Astrocyte (in vitro differentiated cells and primary cell): ENCODE measurements around the gene CAMKMT. TPM values are rescaled to one million over a fixed set of nuclear protein-coding genes. Genes with fewer than 3 reads are reported as not detected.

ENCODE experiments used
- DNase-seq: peaks from one replicate; pipeline ENCODE4 v3.0.0-alpha.2; 2010; ENCODE audit warnings: low read depth
- FAIRE-seq: peaks from 2 replicates; lab custom pipeline; 2011; peaks lifted over from hg19 to GRCh38; lab: Jason Lieb, UNC
- H2AFZ ChIP-seq: 2 replicates; pipeline ENCODE4 v1.6.0; 2012; ENCODE audit warnings: low read depth, low read length, inconsistent platforms
- H3K27ac ChIP-seq: 2 replicates; pipeline ENCODE4 v1.5.1; 2011; ENCODE audit warnings: low read depth, low read length, inconsistent platforms
- H3K27me3 ChIP-seq: 2 replicates; pipeline ENCODE4 v1.6.0; 2011; ENCODE audit warnings: low read length, inconsistent platforms; ENCODE audit not compliant: insufficient read depth
- H3K36me3 ChIP-seq: 2 replicates; pipeline ENCODE4 v1.5.1; 2011; ENCODE audit warnings: low read length, inconsistent platforms; ENCODE audit not compliant: insufficient read depth
- H3K4me1 ChIP-seq: 2 replicates; pipeline ENCODE4 v1.5.1; 2011; ENCODE audit warnings: low read length, inconsistent platforms; ENCODE audit not compliant: insufficient read depth
- H3K4me2 ChIP-seq: 2 replicates; pipeline ENCODE4 v1.6.0; 2012; ENCODE audit warnings: low read length, inconsistent platforms
- H3K4me3 ChIP-seq: 2 replicates; pipeline ENCODE4 v1.5.1; 2011; ENCODE audit warnings: low read depth, mild to moderate bottlenecking, low read length, inconsistent platforms; ENCODE audit not compliant: insufficient read depth
- H3K79me2 ChIP-seq: 2 replicates; pipeline ENCODE4 v1.6.0; 2012; ENCODE audit warnings: mild to moderate bottlenecking, low read length, inconsistent platforms; ENCODE audit not compliant: insufficient read depth
- H3K9ac ChIP-seq: 2 replicates; pipeline ENCODE4 v1.6.0; 2012; ENCODE audit warnings: mild to moderate bottlenecking, low read length, inconsistent platforms
- H3K9me3 ChIP-seq: 2 replicates; pipeline ENCODE4 v1.5.1; 2012; ENCODE audit warnings: low read depth, mild to moderate bottlenecking, low read length, inconsistent platforms; ENCODE audit not compliant: insufficient read depth
- H4K20me1 ChIP-seq: 2 replicates; pipeline ENCODE4 v1.6.0; 2012; ENCODE audit warnings: low read length, inconsistent platforms; ENCODE audit not compliant: insufficient read depth
- H3K27ac Mint-ChIP-seq: one replicate; pipeline ENCODE4 v1.8.0; 2021; ENCODE audit warnings: mild to moderate bottlenecking, mixed read lengths; ENCODE audit not compliant: unreplicated experiment
- H3K27me3 Mint-ChIP-seq: one replicate; pipeline ENCODE4 v1.8.0; 2021; ENCODE audit warnings: low read depth, mixed read lengths; ENCODE audit not compliant: unreplicated experiment
- H3K36me3 Mint-ChIP-seq: one replicate; pipeline ENCODE4 v1.8.0; 2021; ENCODE audit warnings: low read depth, mixed read lengths; ENCODE audit not compliant: unreplicated experiment
- H3K4me1 Mint-ChIP-seq: one replicate; pipeline ENCODE4 v1.8.0; 2021; ENCODE audit warnings: low read depth, mixed read lengths; ENCODE audit not compliant: unreplicated experiment
- H3K4me3 Mint-ChIP-seq: one replicate; pipeline ENCODE4 v1.8.0; 2021; ENCODE audit warnings: mild to moderate bottlenecking, moderate library complexity, mixed read lengths; ENCODE audit not compliant: unreplicated experiment
- H3K9me3 Mint-ChIP-seq: one replicate; pipeline ENCODE4 v1.8.0; 2021; ENCODE audit warnings: mild to moderate bottlenecking, mixed read lengths; ENCODE audit not compliant: unreplicated experiment
- EZH2 ChIP-seq: IDR thresholded peaks from 2 replicates; pipeline ENCODE4 v1.6.1; 2012; ENCODE audit warnings: mild to moderate bottlenecking, low read length, inconsistent platforms; ENCODE audit not compliant: insufficient read depth
- total RNA-seq: library from RNA; stranded (reverse); gene quantifications from 2 replicates; pipeline ENCODE4 v1.2.1, GENCODE V29; 2021
- TF ChIP-seq, protein P1 (sequence below): IDR thresholded peaks from 2 replicates; pipeline ENCODE4 v1.5.1; 2011; ENCODE audit warnings: low read depth, mild to moderate bottlenecking, inconsistent platforms, low read length, moderate library complexity; ENCODE audit not compliant: insufficient read depth

CAMKMT gene
- total RNA-seq, 1 donor from 2014 or later = 9.3 TPM

DNA sequence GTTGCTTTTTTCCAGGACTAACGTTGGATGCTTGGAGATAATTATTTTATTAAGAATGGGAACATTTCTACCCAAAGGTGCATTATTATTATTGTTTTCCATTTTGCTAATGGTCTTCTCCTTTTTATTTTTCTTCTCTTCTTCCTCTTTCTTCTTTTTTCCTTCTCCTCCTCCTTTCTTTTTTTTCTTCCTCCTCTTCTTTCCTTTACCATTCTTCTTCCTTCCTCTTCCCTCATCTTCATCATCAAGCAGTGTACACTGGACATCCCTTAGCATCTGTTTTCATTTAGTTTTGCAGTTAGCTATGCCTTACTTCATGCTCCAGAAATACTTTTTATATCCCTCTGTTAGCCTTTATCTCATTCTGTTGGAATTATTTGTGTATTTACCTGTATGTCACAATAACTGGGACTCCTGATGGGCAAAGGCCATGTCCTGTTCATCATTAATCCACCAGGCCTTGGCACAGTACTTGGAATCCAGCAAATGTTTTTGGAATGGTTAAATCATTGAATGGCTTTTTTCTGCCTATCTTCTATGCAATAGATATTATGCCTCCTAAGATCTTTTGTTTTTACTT lies 162.7 kb downstream of the CAMKMT start:
- Mint-ChIP-seq H3K4me3 (no peak overlapping the region), H3K27ac (no peak overlapping the region), H3K9me3 (peaks cover 12% of the 10 kb centered on the region), H3K4me1 (peaks cover 9% of the 10 kb centered on the region), H3K36me3 (peaks cover 7% of the 10 kb centered on the region), H3K27me3 (no peaks in the 10 kb centered on the region)
- Histone ChIP-seq H3K9ac (no peak overlapping the region), H3K79me2 (no peaks in the 10 kb centered on the region), H2AFZ (no peak overlapping the region), H3K36me3 (no peaks in the 10 kb centered on the region), H3K9me3 (no peaks in the 10 kb centered on the region), H3K4me2 (no peak overlapping the region), H3K4me3 (no peak overlapping the region), H4K20me1 (no peaks in the 10 kb centered on the region), H3K27me3 (no peaks in the 10 kb centered on the region), H3K27ac (no peak overlapping the region), H3K4me1 (peaks cover 12% of the 10 kb centered on the region)
- TF ChIP-seq EZH2 = no peak
- TF ChIP-seq, protein P1, sequence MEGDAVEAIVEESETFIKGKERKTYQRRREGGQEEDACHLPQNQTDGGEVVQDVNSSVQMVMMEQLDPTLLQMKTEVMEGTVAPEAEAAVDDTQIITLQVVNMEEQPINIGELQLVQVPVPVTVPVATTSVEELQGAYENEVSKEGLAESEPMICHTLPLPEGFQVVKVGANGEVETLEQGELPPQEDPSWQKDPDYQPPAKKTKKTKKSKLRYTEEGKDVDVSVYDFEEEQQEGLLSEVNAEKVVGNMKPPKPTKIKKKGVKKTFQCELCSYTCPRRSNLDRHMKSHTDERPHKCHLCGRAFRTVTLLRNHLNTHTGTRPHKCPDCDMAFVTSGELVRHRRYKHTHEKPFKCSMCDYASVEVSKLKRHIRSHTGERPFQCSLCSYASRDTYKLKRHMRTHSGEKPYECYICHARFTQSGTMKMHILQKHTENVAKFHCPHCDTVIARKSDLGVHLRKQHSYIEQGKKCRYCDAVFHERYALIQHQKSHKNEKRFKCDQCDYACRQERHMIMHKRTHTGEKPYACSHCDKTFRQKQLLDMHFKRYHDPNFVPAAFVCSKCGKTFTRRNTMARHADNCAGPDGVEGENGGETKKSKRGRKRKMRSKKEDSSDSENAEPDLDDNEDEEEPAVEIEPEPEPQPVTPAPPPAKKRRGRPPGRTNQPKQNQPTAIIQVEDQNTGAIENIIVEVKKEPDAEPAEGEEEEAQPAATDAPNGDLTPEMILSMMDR = no peak
- no peak for DNase-seq
- FAIRE-seq = no peak

DNA sequence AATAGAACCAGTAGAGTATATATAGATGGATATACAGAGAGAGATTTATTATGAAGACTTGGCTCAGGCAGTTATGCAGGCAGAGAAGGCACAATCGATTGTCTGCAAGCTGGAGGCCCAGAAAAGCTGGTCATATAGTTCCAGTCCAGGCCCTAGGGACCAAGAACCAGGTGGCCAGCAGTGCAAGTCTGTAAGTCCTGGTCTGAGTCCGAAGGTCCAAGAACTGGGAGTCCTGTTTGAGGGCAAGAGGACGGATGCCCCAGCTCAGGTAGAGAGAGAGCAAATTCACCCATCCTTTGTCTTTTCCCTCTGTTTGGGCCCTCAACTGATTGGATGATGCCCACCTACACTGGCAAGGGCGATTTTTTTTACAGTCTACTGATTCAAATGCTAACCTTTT lies 164.6 kb downstream of the CAMKMT start:
- Histone ChIP-seq H3K27me3 (no peaks in the 10 kb centered on the region), H2AFZ (no peak overlapping the region), H3K9me3 (no peaks in the 10 kb centered on the region), H4K20me1 (no peaks in the 10 kb centered on the region), H3K36me3 (no peaks in the 10 kb centered on the region), H3K4me3 (no peak overlapping the region), H3K4me1 (peaks cover 16% of the 10 kb centered on the region), H3K9ac (no peak overlapping the region), H3K79me2 (no peaks in the 10 kb centered on the region), H3K27ac (no peak overlapping the region), H3K4me2 (no peak overlapping the region)
- Mint-ChIP-seq H3K9me3 (peaks cover 9% of the 10 kb centered on the region), H3K27me3 (no peaks in the 10 kb centered on the region), H3K4me1 (peaks cover 13% of the 10 kb centered on the region), H3K27ac (no peak overlapping the region), H3K4me3 (no peak overlapping the region), H3K36me3 (peaks cover 7% of the 10 kb centered on the region)
- FAIRE-seq (no peak), DNase-seq (no peak)
- TF ChIP-seq EZH2 = no peak
- TF ChIP-seq, protein P1 = no peak

DNA sequence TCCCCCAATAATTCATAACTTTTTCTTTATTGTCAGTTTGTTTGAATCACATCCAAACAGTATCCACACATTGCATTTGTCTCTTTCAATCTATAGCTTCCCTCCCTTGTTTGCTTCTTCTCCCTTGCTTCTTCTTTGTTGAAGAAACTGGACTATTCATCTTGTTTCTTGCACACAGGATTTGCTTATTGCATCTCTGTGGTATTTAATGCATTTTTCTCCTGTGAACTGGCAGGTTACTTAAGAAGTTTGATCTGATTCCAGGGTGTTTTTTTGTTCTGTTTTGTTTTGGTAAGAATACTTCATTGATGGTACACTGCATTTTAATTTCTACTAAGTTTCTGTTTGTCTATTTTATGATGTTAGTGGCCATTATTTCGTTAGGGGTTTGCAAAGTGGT lies 166.8 kb downstream of the CAMKMT start:
- Histone ChIP-seq H3K27me3 (no peaks in the 10 kb centered on the region), H4K20me1 (no peaks in the 10 kb centered on the region), H2AFZ (no peak overlapping the region), H3K79me2 (no peaks in the 10 kb centered on the region), H3K4me1 (peaks cover 16% of the 10 kb centered on the region), H3K4me2 (peak overlapping the region; percentile 53), H3K9ac (no peak overlapping the region), H3K36me3 (no peaks in the 10 kb centered on the region), H3K9me3 (no peaks in the 10 kb centered on the region), H3K4me3 (no peak overlapping the region), H3K27ac (peak overlapping the region; percentile 23)
- FAIRE-seq (peak; percentile 54), DNase-seq (peak; percentile 90)
- TF ChIP-seq, protein P1 = no peak
- TF ChIP-seq EZH2 = no peak
- no peak overlapping the region for H3K4me3 Mint-ChIP-seq
- H3K27me3 Mint-ChIP-seq = no peaks in the 10 kb centered on the region
- H3K4me1 Mint-ChIP-seq = peaks cover 13% of the 10 kb centered on the region
- H3K9me3 Mint-ChIP-seq = no peaks in the 10 kb centered on the region
- no peaks in the 10 kb centered on the region for H3K36me3 Mint-ChIP-seq
- peak overlapping the region; percentile 54 for H3K27ac Mint-ChIP-seq
